ENCODE results near the gene DCTN2. TPM values are rescaled to one million over a fixed set of nuclear protein-coding genes. Genes with fewer than 3 reads are reported as not detected.

Gene DCTN2
- total RNA-seq, 2 donors from 2014 or later = 131 to 139 TPM

- intact Hi-C loops (cut with DNase I) = loop anchor here (5.0 kb wide), 1 partner anchor 112 kb away; the partner anchor contains the start of gene OS9
- Histone ChIP-seq H3K4me3 (no peak overlapping the region), H3K27me3 (no peaks in the 10 kb centered on the region), H3K4me1 (no peaks in the 10 kb centered on the region), H3K9ac (ENCODE audit: low read depth in 2 of 2, low read length in 2 of 2) (no peak overlapping the region), H3K36me3 (no peaks in the 10 kb centered on the region), H3K9me3 (no peaks in the 10 kb centered on the region), H3K27ac (no peak overlapping the region)
- TF ChIP-seq CTCF (IDR thresholded peaks at IDR 0.05) = no peak
- no peak for DNase-seq
Measured at GRCh38 chr12:57579677-57580465, 32.9 kb upstream of the DCTN2 start.

GRCh38 chr12:57579011-57579410 lies 32.0 kb upstream of the DCTN2 start:
- intact Hi-C loops (cut with DNase I) = no loop called here

GRCh38 chr12:57577981-57578758 lies 31.2 kb upstream of the DCTN2 start:
- intact Hi-C loops (cut with DNase I) = no loop called here
- Histone ChIP-seq H3K4me3 (no peak overlapping the region), H3K27me3 (no peaks in the 10 kb centered on the region), H3K4me1 (no peaks in the 10 kb centered on the region), H3K36me3 (no peaks in the 10 kb centered on the region), H3K9ac (ENCODE audit: low read depth in 2 of 2, low read length in 2 of 2) (no peak overlapping the region), H3K27ac (no peak overlapping the region), H3K9me3 (no peaks in the 10 kb centered on the region)
- DNase-seq = no peak
- TF ChIP-seq CTCF (IDR thresholded peaks at IDR 0.05) = no peak

More at GRCh38 chr12:57579011-57579410, 32.0 kb upstream of the DCTN2 start:
- no peaks in the 10 kb centered on the region for H3K9me3 ChIP-seq
- H3K4me1 ChIP-seq = no peaks in the 10 kb centered on the region
- no peak for TF ChIP-seq CTCF (IDR thresholded peaks at IDR 0.05)
- H3K27me3 ChIP-seq = no peaks in the 10 kb centered on the region
- no peak for DNase-seq
- no peaks in the 10 kb centered on the region for H3K36me3 ChIP-seq
- H3K4me3 ChIP-seq = no peak overlapping the region
- H3K27ac ChIP-seq = no peak overlapping the region
- no peak overlapping the region for H3K9ac ChIP-seq (ENCODE audit: low read depth in 2 of 2, low read length in 2 of 2)

- intact Hi-C loops (cut with DNase I) = no loop called here
- Histone ChIP-seq H3K9ac (ENCODE audit: low read depth in 2 of 2, low read length in 2 of 2) (no peak overlapping the region), H3K9me3 (no peaks in the 10 kb centered on the region), H3K4me1 (no peaks in the 10 kb centered on the region), H3K27me3 (no peaks in the 10 kb centered on the region), H3K36me3 (no peaks in the 10 kb centered on the region), H3K27ac (no peak overlapping the region), H3K4me3 (no peak overlapping the region)
- no peak for TF ChIP-seq CTCF (IDR thresholded peaks at IDR 0.05)
- no peak for DNase-seq
Measured at GRCh38 chr12:57576613-57577160, 29.7 kb upstream of the DCTN2 start.

- intact Hi-C loops (cut with DNase I) = no loop called here
- H3K4me1 ChIP-seq = no peaks in the 10 kb centered on the region
- H3K36me3 ChIP-seq = no peaks in the 10 kb centered on the region
- no peak for DNase-seq
- no peak overlapping the region for H3K9ac ChIP-seq (ENCODE audit: low read depth in 2 of 2, low read length in 2 of 2)
- no peaks in the 10 kb centered on the region for H3K27me3 ChIP-seq
- H3K27ac ChIP-seq = no peak overlapping the region
- no peak overlapping the region for H3K4me3 ChIP-seq
- H3K9me3 ChIP-seq = no peaks in the 10 kb centered on the region
- TF ChIP-seq CTCF (IDR thresholded peaks at IDR 0.05) = no peak
Measured at GRCh38 chr12:57575771-57576612, 29.0 kb upstream of the DCTN2 start.
